H9 (cell line): Measurements from ENCODE around the gene FALEC. TPM values are rescaled to one million over a fixed set of nuclear protein-coding genes. Genes with fewer than 3 reads are reported as not detected.

Experiments used
- DNase-seq: peaks from one replicate; pipeline ENCODE4 v3.0.0-alpha.2; 2017
- H2AFZ ChIP-seq: one replicate; pipeline ENCODE4 v1.6.1; 2013; ENCODE audit warnings: mild to moderate bottlenecking, low read length, control low read depth, moderate library complexity
- H2AK5ac ChIP-seq: 2 replicates; pipeline ENCODE4 v1.6.1; 2013; ENCODE audit warnings: low read length, control low read depth, mixed read lengths; ENCODE audit not compliant: insufficient read length
- H2BK120ac ChIP-seq: one replicate; pipeline ENCODE4 v1.6.1; 2013; ENCODE audit warnings: low read depth, mild to moderate bottlenecking, low read length, control low read depth, inconsistent platforms; ENCODE audit not compliant: poor library complexity, severe bottlenecking
- H2BK12ac ChIP-seq: 2 replicates; pipeline ENCODE4 v1.6.1; 2013; ENCODE audit warnings: low read length, control low read depth, mixed read lengths, low read depth; ENCODE audit not compliant: insufficient read length
- H2BK15ac ChIP-seq: 2 replicates; pipeline ENCODE4 v1.6.1; 2013; ENCODE audit warnings: low read depth, low read length, control low read depth
- H2BK20ac ChIP-seq: one replicate; pipeline ENCODE4 v1.6.1; 2013; ENCODE audit warnings: low read depth, mild to moderate bottlenecking, low read length, control low read depth, inconsistent platforms; ENCODE audit not compliant: poor library complexity, severe bottlenecking
- H2BK5ac ChIP-seq: 2 replicates; pipeline ENCODE4 v1.6.1; 2013; ENCODE audit warnings: low read length, control low read depth, mixed read lengths; ENCODE audit not compliant: insufficient read length
- H3K14ac ChIP-seq: 2 replicates; pipeline ENCODE4 v1.6.1; 2013; ENCODE audit warnings: low read length, control low read depth; ENCODE audit not compliant: insufficient read depth
- H3K18ac ChIP-seq: 2 replicates; pipeline ENCODE4 v1.6.1; 2013; ENCODE audit warnings: low read depth, mild to moderate bottlenecking, mixed read lengths, low read length, control low read depth; ENCODE audit not compliant: insufficient read length
- H3K23ac ChIP-seq: 2 replicates; pipeline ENCODE4 v1.6.1; 2013; ENCODE audit warnings: low read length, control low read depth, mixed read lengths, low read depth; ENCODE audit not compliant: insufficient read length
- H3K23me2 ChIP-seq: 2 replicates; pipeline ENCODE4 v1.6.1; 2013; ENCODE audit warnings: low read depth, mild to moderate bottlenecking, mixed read lengths, low read length, control low read depth; ENCODE audit not compliant: insufficient read length, poor library complexity, severe bottlenecking
- H3K27ac ChIP-seq: 2 replicates; pipeline ENCODE4 v1.5.1; 2013; ENCODE audit warnings: low read length, control low read depth, mixed read lengths, low read depth; ENCODE audit not compliant: insufficient read length
- H3K27me3 ChIP-seq: 2 replicates; pipeline ENCODE4 v1.6.1; 2013; ENCODE audit warnings: low read length, control low read depth, inconsistent platforms; ENCODE audit not compliant: insufficient read depth
- H3K4ac ChIP-seq: 2 replicates; pipeline ENCODE4 v1.6.1; 2013; ENCODE audit warnings: low read depth, mild to moderate bottlenecking, control low read depth, inconsistent platforms, low read length, moderate library complexity
- H3K4me1 ChIP-seq: 2 replicates; pipeline ENCODE4 v1.6.1; 2013; ENCODE audit warnings: low read length, control low read depth, inconsistent platforms; ENCODE audit not compliant: insufficient read depth
- H3K4me2 ChIP-seq: 2 replicates; pipeline ENCODE4 v1.6.1; 2013; ENCODE audit warnings: low read length, control low read depth, mixed read lengths; ENCODE audit not compliant: insufficient read length, insufficient read depth
- H3K56ac ChIP-seq: 2 replicates; pipeline ENCODE4 v1.6.1; 2013; ENCODE audit warnings: low read depth, mild to moderate bottlenecking, mixed read lengths, low read length, control low read depth; ENCODE audit not compliant: insufficient read length
- H3K79me1 ChIP-seq: 2 replicates; pipeline ENCODE4 v1.6.1; 2013; ENCODE audit warnings: low read depth, mild to moderate bottlenecking, moderate library complexity, low read length, control low read depth, inconsistent platforms; ENCODE audit not compliant: insufficient read depth, poor library complexity, severe bottlenecking
- H3K79me2 ChIP-seq: 2 replicates; pipeline ENCODE4 v1.6.1; 2013; ENCODE audit warnings: low read length, control low read depth, inconsistent platforms; ENCODE audit not compliant: insufficient read depth
- H3K9ac ChIP-seq: 2 replicates; pipeline ENCODE4 v1.6.1; 2013; ENCODE audit warnings: low read length, control low read depth, mixed read lengths; ENCODE audit not compliant: insufficient read length; ENCODE audit errors: extremely low read depth
- H3K9me3 ChIP-seq: one replicate; pipeline ENCODE4 v1.6.1; 2013; ENCODE audit warnings: low read depth, low read length, inconsistent platforms; ENCODE audit not compliant: control insufficient read depth
- H3T11ph ChIP-seq: one replicate; pipeline ENCODE4 v1.6.1; 2013; ENCODE audit warnings: mild to moderate bottlenecking, low read length, control low read depth, inconsistent platforms
- H4K20me1 ChIP-seq: one replicate; pipeline ENCODE4 v1.6.1; 2013; ENCODE audit not compliant: control insufficient read depth, insufficient read length, insufficient read depth
- H4K5ac ChIP-seq: 2 replicates; pipeline ENCODE4 v1.6.1; 2013; ENCODE audit warnings: low read depth, mild to moderate bottlenecking, mixed read lengths, low read length, control low read depth; ENCODE audit not compliant: insufficient read length
- H4K8ac ChIP-seq: replicated peaks from 2 replicates; pipeline ENCODE4 v1.6.1; 2013; ENCODE audit warnings: low read length, control low read depth, mixed read lengths, low read depth; ENCODE audit not compliant: insufficient read length
- H4K91ac ChIP-seq: 2 replicates; pipeline ENCODE4 v1.6.1; 2013; ENCODE audit warnings: low read depth, mild to moderate bottlenecking, moderate library complexity, mixed read lengths, low read length, control low read depth; ENCODE audit not compliant: insufficient read length
- H3K27ac Mint-ChIP-seq, 3 experiments: 2 replicates in 2 of 3; 3 replicates in 1 of 3; pipeline ENCODE4 v1.8.0; 2020 to 2021; ENCODE audit warnings: mixed read lengths in 3 of 3, mild to moderate bottlenecking in 1 of 3, moderate library complexity in 1 of 3
- H3K27me3 Mint-ChIP-seq: 2 replicates; pipeline ENCODE4 v1.8.0; 2021; ENCODE audit warnings: low read depth, mild to moderate bottlenecking, moderate library complexity, mixed read lengths
- H3K36me3 Mint-ChIP-seq, 3 experiments: 2 replicates in 2 of 3; 3 replicates in 1 of 3; pipeline ENCODE4 v1.8.0; 2020 to 2021; ENCODE audit warnings: low read depth in 3 of 3, mixed read lengths in 3 of 3; ENCODE audit not compliant: insufficient read depth in 1 of 3
- H3K4me1 Mint-ChIP-seq, 2 experiments: 2 replicates each; pipeline ENCODE4 v1.8.0; 2020; ENCODE audit warnings: mixed read lengths in 2 of 2
- H3K4me3 Mint-ChIP-seq, 2 experiments: 2 replicates in 1 of 2; 3 replicates in 1 of 2; pipeline ENCODE4 v1.8.0; 2020 to 2021; ENCODE audit warnings: mild to moderate bottlenecking in 2 of 2, mixed read lengths in 2 of 2, moderate library complexity in 1 of 2
- H3K9me3 Mint-ChIP-seq, 2 experiments: 2 replicates in 1 of 2; 3 replicates in 1 of 2; pipeline ENCODE4 v1.8.0; 2020; ENCODE audit warnings: mild to moderate bottlenecking in 2 of 2, mixed read lengths in 2 of 2, moderate library complexity in 1 of 2
- CTCF ChIP-seq: fragments of 200-600 bp; sonication (generic); conservative IDR thresholded peaks from 3 replicates; pipeline ENCODE4 v1.8.0; 2021; ENCODE audit warnings: antibody characterized with exemption, mild to moderate bottlenecking
- WGBS: extraction: QIAGEN DNeasy Blood & Tissue Kit; methylation state at CpG from one replicate; pipeline ENCODE4 v1.1.7; 2013; ENCODE audit warnings: missing lambda C conversion rate, low lambda C conversion rate, mixed read lengths; ENCODE audit not compliant: insufficient read length; ENCODE audit errors: extremely low coverage; 5-methylcytosine and 5-hydroxymethylcytosine counted together
- total RNA-seq: library from RNA; stranded (reverse); gene quantifications from 2 replicates; pipeline ENCODE4 v1.2.1, GENCODE V29; 2021

The FALEC gene
- total RNA-seq, 1 experiment from 2014 or later = not detected

GRCh38 chr1:150558303-150558704 lies 42.8 kb downstream of the FALEC start:
- no CpG with 5 or more reads among the region's 15 CpGs for WGBS
- Histone ChIP-seq H4K8ac (no peak overlapping the region), H3K18ac (no peak overlapping the region), H4K91ac (no peak overlapping the region), H2BK12ac (no peak overlapping the region), H3K27me3 (no peaks in the 10 kb centered on the region), H3K9me3 (no peaks in the 10 kb centered on the region), H3K4me1 (peaks cover 4% of the 10 kb centered on the region; the same call in 1 of the 2 replicates), H2AK5ac (no peak overlapping the region), H2BK5ac (no peak overlapping the region), H3K14ac (no peak overlapping the region), H4K5ac (no peak overlapping the region), H3T11ph (no peak overlapping the region), H3K56ac (no peak overlapping the region), H3K23ac (no peak overlapping the region), H2BK20ac (no peak overlapping the region), H4K20me1 (no peaks in the 10 kb centered on the region), H2BK15ac (no peak overlapping the region), H3K9ac (no peak overlapping the region), H3K23me2 (peaks cover 11% of the 10 kb centered on the region), H3K79me2 (no peaks in the 10 kb centered on the region), H3K4ac (no peak overlapping the region), H2AFZ (no peak overlapping the region), H3K4me2 (no peak overlapping the region), H3K79me1 (no peaks in the 10 kb centered on the region), H3K27ac (no peak overlapping the region), H2BK120ac (no peak overlapping the region)
- peaks cover 27 to 39% of the 10 kb centered on the region in 2 experiments for H3K4me1 Mint-ChIP-seq
- peak; percentile 20 for DNase-seq
- H3K9me3 Mint-ChIP-seq = no peaks in the 10 kb centered on the region
- no peaks in the 10 kb centered on the region for H3K27me3 Mint-ChIP-seq
- no peak overlapping the region for H3K4me3 Mint-ChIP-seq
- no peak overlapping the region; a peak in 2 of 7 replicates for H3K27ac Mint-ChIP-seq
- no peak for TF ChIP-seq CTCF
- peaks cover 3 to 5% (median 5%) of the 10 kb centered on the region in 3 experiments; a peak in 5 of 7 replicates for H3K36me3 Mint-ChIP-seq
